K562 (cell line): Measurements from ENCODE around the gene ADARB2. TPM values are rescaled to one million over a fixed set of nuclear protein-coding genes. Genes with fewer than 3 reads are reported as not detected.

ENCODE experiments used
- ATAC-seq: fragments of 200-7000 bp; cut with Tn5 transposase; 3 replicates; pipeline ENCODE4 v1.9.1; 2020; ENCODE audit warnings: moderate library complexity
- BruUV-seq: library from RNA; stranded (reverse); fragments of 400-500 nt; replicated peaks from 2 replicates; lab custom pipeline; 2021; lab: Mats Ljungman, UMichigan
- CTCF ChIA-PET: fragments of 300-600 bp; formaldehyde crosslinking; extraction: SDS; loops from one replicate; lab custom pipeline; 2021; ENCODE audit warnings: low intra/inter-chr PET ratio; lab: Yijun Ruan, JAX
- POLR2A ChIA-PET: fragments of 300-600, 350-650 bp; sonication (Branson Sonifier 250); formaldehyde crosslinking; extraction: SDS; loops from one replicate; lab custom pipeline; 2021; ENCODE audit warnings: antibody characterized with exemption, inconsistent platforms; lab: Yijun Ruan, JAX
- DNase-seq, 4 experiments: peaks; one replicate each; pipeline versions ENCODE4 v3.0.0 to v3.0.0-alpha.2; 2011 to 2018; ENCODE audit warnings: low spot score in 3 of 4, mixed read lengths in 3 of 4; ENCODE audit errors: extremely low read depth in 1 of 4
- FAIRE-seq: peaks from 2 replicates; lab custom pipeline; 2011; peaks lifted over from hg19 to GRCh38; lab: Jason Lieb, UNC
- H2AFZ ChIP-seq: 2 replicates; pipeline ENCODE4 v1.6.0; 2011; ENCODE audit warnings: low read depth, low read length, control low read depth, inconsistent platforms
- H3K27ac ChIP-seq: fragments of 200-600 bp; 3 replicates; pipeline ENCODE4 v1.8.0; 2011; ENCODE audit warnings: low read depth, mild to moderate bottlenecking, control low read depth, inconsistent platforms, low read length, moderate library complexity, mixed read lengths; ENCODE audit errors: extremely low read depth
- H3K27me3 ChIP-seq, 2 experiments: fragments of 300-600 bp in 1 of 2; 2 replicates in 1 of 2; 3 replicates in 1 of 2; pipeline versions ENCODE4 v1.6.0 to v1.8.0; 2011; ENCODE audit warnings: inconsistent platforms in 2 of 2, low read length in 2 of 2, mild to moderate bottlenecking in 1 of 2, mixed read lengths in 1 of 2, moderate library complexity in 1 of 2; ENCODE audit not compliant: control insufficient read depth in 2 of 2, insufficient read depth in 2 of 2
- H3K36me3 ChIP-seq: fragments of 300-600 bp; 3 replicates; pipeline ENCODE4 v1.8.0; 2011; ENCODE audit warnings: mild to moderate bottlenecking, low read length, inconsistent platforms; ENCODE audit not compliant: control insufficient read depth, insufficient read depth
- H3K4me1 ChIP-seq, 2 experiments: fragments of 200-600 bp in 1 of 2; replicated peaks in 1 of 2; 2 replicates in 1 of 2; 3 replicates in 1 of 2; pipeline versions ENCODE4 v1.5.1 to v1.8.0; 2011; ENCODE audit warnings: inconsistent platforms in 2 of 2, low read length in 2 of 2, mild to moderate bottlenecking in 1 of 2, mixed read lengths in 1 of 2, moderate library complexity in 1 of 2; ENCODE audit not compliant: control insufficient read depth in 2 of 2, insufficient read depth in 2 of 2
- H3K4me2 ChIP-seq: 2 replicates; pipeline ENCODE4 v1.6.1; 2011; ENCODE audit warnings: low read length, control low read depth, inconsistent platforms, mixed read lengths; ENCODE audit not compliant: insufficient read depth
- H3K4me3 ChIP-seq: fragments of 200-600 bp; sonication (generic), shearing (Covaris generic); 2 replicates; pipeline ENCODE4 v1.5.1; 2016; ENCODE audit warnings: control low read depth, inconsistent platforms
- H3K79me2 ChIP-seq: fragments of 200-600 bp; 3 replicates; pipeline ENCODE4 v1.8.0; 2011; ENCODE audit warnings: low read length, inconsistent platforms; ENCODE audit not compliant: control insufficient read depth, insufficient read depth
- H3K9ac ChIP-seq, 2 experiments: 2 replicates each; pipeline versions ENCODE4 v1.6.0 to v1.6.1; 2011; ENCODE audit warnings: low read depth in 2 of 2, low read length in 2 of 2, control low read depth in 1 of 2, inconsistent platforms in 1 of 2, mild to moderate bottlenecking in 1 of 2, mixed read lengths in 1 of 2; ENCODE audit not compliant: insufficient read depth in 1 of 2
- H3K9me1 ChIP-seq: one replicate; pipeline ENCODE4 v1.6.0; 2011; ENCODE audit warnings: inconsistent platforms, mild to moderate bottlenecking, low read length, moderate library complexity; ENCODE audit not compliant: control insufficient read depth, insufficient read depth
- H3K9me3 ChIP-seq: replicated peaks from 2 replicates; pipeline ENCODE4 v1.5.1; 2011; ENCODE audit warnings: low read depth, low read length, inconsistent platforms; ENCODE audit not compliant: control insufficient read depth, insufficient read depth
- H4K20me1 ChIP-seq: replicated peaks from 2 replicates; pipeline ENCODE4 v1.6.1; 2011; ENCODE audit warnings: low read length, inconsistent platforms, mixed read lengths; ENCODE audit not compliant: control insufficient read depth, insufficient read depth
- JUN ChIP-seq, 2 experiments: sonication (generic) in 1 of 2; formaldehyde crosslinking in 1 of 2; IDR thresholded peaks; 2 replicates each; pipeline versions ENCODE4 v1.6.1 to v1.8.0; 2012 to 2022; ENCODE audit warnings: borderline replicate concordance in 2 of 2, mild to moderate bottlenecking in 2 of 2, improper control_type of control experiment in 1 of 2, low read depth in 1 of 2, low read length in 1 of 2, missing genetic modification reagents in 1 of 2
- STAT6 ChIP-seq: sonication (generic); formaldehyde crosslinking; IDR thresholded peaks from 2 replicates; pipeline ENCODE4 v1.8.1; 2023; ENCODE audit warnings: mild to moderate bottlenecking, missing genetic modification reagents
- ZNF740 ChIP-seq, 3 experiments: fragments of 200-800 bp in 1 of 3; sonication (Bioruptor generic) in 1 of 3; sonication (generic) in 1 of 3; formaldehyde crosslinking in 1 of 3; IDR thresholded peaks; 2 replicates each; pipeline versions ENCODE4 v1.6.1 to v1.8.0; 2016 to 2022; ENCODE audit warnings: mild to moderate bottlenecking in 2 of 3, missing compliant biosample characterization in 2 of 3, missing genetic modification characterization in 2 of 3, missing genetic modification reagents in 1 of 3
- WGBS: fragments of 100-300 bp; shearing (Covaris generic); methylation state at CpG from one replicate; pipeline ENCODE4 v1.1.6; 2016; ENCODE audit warnings: low coverage, mixed read lengths; ENCODE audit not compliant: insufficient coverage; ENCODE audit errors: missing lambda C conversion rate; 5-methylcytosine and 5-hydroxymethylcytosine counted together
- in situ Hi-C: fragments of 300-500 bp; cut with MboI; formaldehyde crosslinking; loops from 4 replicates; pipeline ENCODE4 v1.15.0; 2018; ENCODE audit warnings: inconsistent platforms, mixed read lengths
- intact Hi-C: fragments of 100-400 bp; cut with micrococcal nuclease; formaldehyde crosslinking; loops from 2 replicates; pipeline ENCODE4 v1.14.2; 2022
- polyA plus RNA-seq, 8 experiments: library from polyadenylated mRNA; depleted of rRNA in 4 of 8; stranded (reverse) in 5 of 8; unstranded in 3 of 8; fragments of >200 nt; fragmentation: Nextera tagmentation in 2 of 8; fragmentation: Illumina TruSeq in 1 of 8; extraction: Ambion mirVana in 2 of 8; extraction: Trizol in 1 of 8; gene quantifications; 2 replicates each; pipeline versions ENCODE4 v1.2.1 to v1.2.3, GENCODE V29; 2011 to 2014; ENCODE audit warnings: inconsistent platforms in 1 of 8, missing spikeins in 1 of 8
- total RNA-seq, 7 experiments: library from RNA; depleted of rRNA in 6 of 7; stranded (reverse); fragments of >200 nt in 6 of 7; fragmentation: Illumina TruSeq in 2 of 7; extraction: Trizol in 2 of 7; gene quantifications; 2 replicates each; pipeline versions ENCODE4 v1.2.1 to v1.2.3, GENCODE V29; 2011 to 2021; ENCODE audit warnings: low replicate concordance in 1 of 7

ADARB2 gene
- total and polyA plus RNA-seq, 9 of the 15 experiments (the other 6 are each of a cell fraction or from before 2014, with no cell fraction given) = not detected

GRCh38 chr10:1406132-1406966 lies 331.0 kb downstream of the ADARB2 start:
- BruUV-seq = no TSS peak
- ChIA-PET CTCF (no interaction called here), POLR2A (no interaction called here)
- no peaks in the 10 kb centered on the region for H3K9me1 ChIP-seq
- FAIRE-seq (no peak), ATAC-seq (no peak), DNase-seq (no peak)
- H4K20me1 ChIP-seq = no peaks in the 10 kb centered on the region
- no peak overlapping the region for H3K4me3 ChIP-seq
- no peak overlapping the region for H3K27ac ChIP-seq
- no peak overlapping the region for H3K9ac ChIP-seq
- in situ Hi-C loops = no loop called here
- under 1% methylated on average over 13 of the region's 14 CpGs for WGBS
- no peaks in the 10 kb centered on the region for H3K9me3 ChIP-seq
- intact Hi-C loops = no loop called here
- H3K79me2 ChIP-seq = no peaks in the 10 kb centered on the region
- H3K4me2 ChIP-seq = no peak overlapping the region
- no peak for TF ChIP-seq ZNF740 (CRISPR knock-in tag; IDR thresholded peaks at IDR 0.05)
- no peak for TF ChIP-seq ZNF740 (tag; IDR thresholded peaks at IDR 0.05)
- TF ChIP-seq STAT6 = no peak
- no peak for TF ChIP-seq JUN (IDR thresholded peaks at IDR 0.05; ENCODE audit: borderline replicate concordance, low read depth, low read length)
- TF ChIP-seq JUN (CRISPR knock-in tag; IDR thresholded peaks at IDR 0.05; ENCODE audit: borderline replicate concordance) = no peak
- peaks cover 0 to 9% of the 10 kb centered on the region in 2 experiments; a peak in 2 of 5 replicates for H3K4me1 ChIP-seq
- no peaks in the 10 kb centered on the region for H3K36me3 ChIP-seq
- H3K27me3 ChIP-seq = peaks cover 25 to 76% of the 10 kb centered on the region in 2 experiments; a peak in 4 of 5 replicates
- H2AFZ ChIP-seq = no peak overlapping the region
